GM10266 (cell line): ENCODE measurements around the gene KCNIP3.

Experiments used
- DNase-seq: peaks from one replicate; pipeline ENCODE4 v3.0.0; 2012; ENCODE audit errors: extremely low spot score
- TF ChIP-seq, protein P1 (sequence below): IDR thresholded peaks from 2 replicates; pipeline ENCODE4 v1.5.1; 2012; ENCODE audit warnings: mild to moderate bottlenecking, low read depth; ENCODE audit not compliant: control insufficient read depth, insufficient read depth; ENCODE audit errors: missing control alignments

The KCNIP3 gene

DNA sequence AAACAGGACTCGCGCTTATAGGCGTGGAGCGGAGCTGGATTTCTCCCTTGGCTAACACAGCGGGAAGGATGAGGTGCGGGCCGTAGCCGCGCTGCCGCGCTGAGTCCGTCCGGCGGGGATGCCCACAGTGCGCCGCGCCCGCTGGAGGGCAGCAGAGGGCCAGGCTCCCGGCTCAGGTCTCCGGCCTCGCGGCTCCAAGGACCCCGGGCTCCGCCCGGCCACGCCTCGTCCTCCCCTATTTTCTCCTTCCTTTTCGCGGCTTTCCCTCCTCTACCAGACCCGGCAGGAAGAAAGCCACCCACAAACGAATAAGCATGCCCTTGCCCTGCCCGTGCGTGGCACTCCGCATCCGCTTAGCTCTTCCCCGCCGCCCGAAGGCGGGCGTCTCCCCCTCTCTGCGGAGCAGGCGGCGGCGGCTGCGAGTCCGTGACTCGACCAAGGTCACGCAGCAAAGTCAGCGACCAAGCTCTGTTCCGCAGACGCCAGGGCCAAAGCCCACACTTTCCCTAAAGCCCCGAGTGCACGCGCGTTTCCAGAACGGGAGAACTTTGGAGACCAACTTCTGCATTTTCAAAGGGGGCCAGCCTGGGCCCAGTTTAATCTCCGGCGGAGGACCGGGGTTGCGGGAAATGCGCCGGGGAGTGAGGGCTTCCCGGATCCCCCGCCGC lies 48.5 kb downstream of the KCNIP3 start:
- TF ChIP-seq, protein P1, sequence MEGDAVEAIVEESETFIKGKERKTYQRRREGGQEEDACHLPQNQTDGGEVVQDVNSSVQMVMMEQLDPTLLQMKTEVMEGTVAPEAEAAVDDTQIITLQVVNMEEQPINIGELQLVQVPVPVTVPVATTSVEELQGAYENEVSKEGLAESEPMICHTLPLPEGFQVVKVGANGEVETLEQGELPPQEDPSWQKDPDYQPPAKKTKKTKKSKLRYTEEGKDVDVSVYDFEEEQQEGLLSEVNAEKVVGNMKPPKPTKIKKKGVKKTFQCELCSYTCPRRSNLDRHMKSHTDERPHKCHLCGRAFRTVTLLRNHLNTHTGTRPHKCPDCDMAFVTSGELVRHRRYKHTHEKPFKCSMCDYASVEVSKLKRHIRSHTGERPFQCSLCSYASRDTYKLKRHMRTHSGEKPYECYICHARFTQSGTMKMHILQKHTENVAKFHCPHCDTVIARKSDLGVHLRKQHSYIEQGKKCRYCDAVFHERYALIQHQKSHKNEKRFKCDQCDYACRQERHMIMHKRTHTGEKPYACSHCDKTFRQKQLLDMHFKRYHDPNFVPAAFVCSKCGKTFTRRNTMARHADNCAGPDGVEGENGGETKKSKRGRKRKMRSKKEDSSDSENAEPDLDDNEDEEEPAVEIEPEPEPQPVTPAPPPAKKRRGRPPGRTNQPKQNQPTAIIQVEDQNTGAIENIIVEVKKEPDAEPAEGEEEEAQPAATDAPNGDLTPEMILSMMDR: peak; percentile 93
- peak; percentile 91 for DNase-seq

GRCh38 chr2:95346231-95346737 lies 49.1 kb downstream of the KCNIP3 start:
- peak; percentile 58 for DNase-seq
- TF ChIP-seq, protein P1: no peak

GRCh38 chr2:95346738-95347671 lies 49.9 kb downstream of the KCNIP3 start:
- TF ChIP-seq, protein P1: no peak
- DNase-seq: peak; percentile 40

DNA sequence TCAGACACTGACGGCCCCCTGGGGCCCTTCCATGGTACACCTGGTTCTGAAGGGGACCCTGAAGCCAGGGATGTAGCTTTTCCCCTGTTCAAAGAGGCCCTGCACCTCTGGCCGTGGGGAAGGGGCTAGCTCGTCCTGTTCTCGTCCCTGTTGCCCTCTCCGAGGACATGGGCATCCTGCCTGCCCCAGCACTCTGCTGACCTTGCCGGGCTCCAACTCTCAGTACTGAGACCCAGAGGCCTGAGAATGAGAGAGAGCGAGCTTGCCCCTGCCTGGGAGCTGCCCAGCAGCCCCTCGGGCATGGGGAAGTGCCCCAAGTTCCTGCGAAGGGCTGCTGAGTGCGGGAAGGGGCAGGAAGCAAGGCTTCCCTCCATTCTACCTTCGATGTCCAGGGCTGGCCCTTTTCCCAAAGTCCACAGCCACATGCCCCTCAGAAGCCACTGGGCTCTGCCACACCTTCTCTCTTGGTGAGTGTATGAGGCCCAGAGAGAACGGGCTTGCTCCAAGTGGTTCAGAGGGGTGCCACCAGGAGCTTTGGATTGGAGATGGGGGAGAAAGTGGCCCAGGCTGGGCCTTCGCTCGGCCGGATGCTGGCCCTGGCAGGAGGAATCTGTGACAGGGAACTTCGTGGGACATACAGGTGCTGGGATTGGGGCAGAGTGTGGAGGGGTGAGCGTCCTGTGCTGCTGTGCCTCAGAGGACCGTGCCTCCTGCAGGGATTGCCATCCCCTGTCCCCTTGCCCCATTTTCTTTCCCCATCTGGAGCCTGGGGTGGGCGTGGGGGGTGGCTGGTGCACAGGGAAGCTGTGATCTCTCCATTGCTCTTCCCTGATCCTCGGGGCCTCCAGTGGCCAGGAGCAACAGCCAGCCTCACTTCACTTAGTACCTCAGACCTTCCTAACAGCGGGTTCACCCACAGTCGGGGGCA lies 50.8 kb downstream of the KCNIP3 start:
- TF ChIP-seq, protein P1: no peak
- DNase-seq: no peak

DNA sequence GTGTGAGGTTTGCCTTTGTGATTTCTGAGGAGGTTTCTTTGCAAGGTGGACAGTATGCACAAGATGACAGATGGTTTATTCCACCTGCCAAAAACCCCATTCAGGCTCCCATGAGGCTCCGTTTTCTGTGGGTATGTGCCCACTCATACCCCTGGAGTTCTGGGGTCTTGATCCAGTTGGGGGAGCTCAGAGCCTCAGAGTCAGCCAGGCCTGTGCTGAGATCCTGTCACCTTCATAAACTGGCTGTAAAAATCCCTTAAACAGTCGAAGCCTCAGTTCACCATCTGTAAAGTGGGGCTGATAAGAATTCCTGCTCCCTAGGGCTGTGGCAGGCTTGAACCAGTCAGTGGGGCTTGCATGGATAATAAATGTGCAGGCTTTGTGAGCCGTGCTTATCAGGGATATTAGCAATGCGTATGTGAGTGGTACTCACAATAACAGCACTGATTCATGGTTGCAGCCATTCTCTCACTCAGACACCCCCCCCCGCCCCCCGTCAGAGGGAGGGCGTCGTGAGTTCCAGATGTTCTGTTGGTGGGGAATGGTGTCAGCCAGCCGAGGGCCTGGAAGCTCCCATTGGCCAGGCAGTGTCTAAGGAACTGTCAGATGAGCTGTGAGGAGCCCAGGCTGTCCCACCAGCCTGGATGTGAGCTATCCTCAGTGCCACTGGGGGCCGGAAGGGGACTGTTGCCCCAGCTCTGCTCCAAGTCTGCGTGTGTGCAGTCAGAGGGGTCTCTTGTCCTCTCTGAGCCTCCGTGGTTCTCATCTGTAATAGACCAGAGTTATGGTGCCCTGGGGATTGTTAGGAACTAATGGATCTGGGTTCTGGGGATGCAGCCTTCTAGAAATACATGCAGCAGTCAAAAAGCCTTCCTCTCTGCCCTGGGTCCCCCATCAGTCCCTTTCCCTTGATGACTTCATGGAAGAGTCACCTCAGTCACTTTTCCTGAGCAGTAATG lies 51.7 kb downstream of the KCNIP3 start:
- no peak for DNase-seq
- TF ChIP-seq, protein P1: no peak
